ENCODE results near the gene PCMTD2.
A peak's percentile ranks its signal among the peaks of the same experiment; 100 is the strongest.

PCMTD2 gene

DNA sequence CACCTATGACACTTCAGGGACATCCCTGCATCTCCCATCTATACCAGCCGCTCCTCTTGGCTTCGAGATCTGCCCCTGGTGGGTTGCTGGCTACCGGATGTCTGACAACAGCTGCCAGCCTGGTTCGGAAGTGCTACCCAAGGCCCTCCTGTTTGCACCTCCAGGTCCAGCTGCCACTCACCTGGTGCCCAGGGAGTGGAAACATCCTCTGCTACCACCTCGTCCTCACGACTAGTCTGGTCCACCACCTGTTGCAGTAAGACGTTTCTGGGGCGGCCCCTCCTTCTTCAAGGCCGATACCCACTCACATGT lies 8.3 kb upstream of the PCMTD2 start:
- peak overlapping the region; percentile 2; the same call in 1 of the 2 replicates for H3K27ac ChIP-seq
- TF ChIP-seq, protein P1, sequence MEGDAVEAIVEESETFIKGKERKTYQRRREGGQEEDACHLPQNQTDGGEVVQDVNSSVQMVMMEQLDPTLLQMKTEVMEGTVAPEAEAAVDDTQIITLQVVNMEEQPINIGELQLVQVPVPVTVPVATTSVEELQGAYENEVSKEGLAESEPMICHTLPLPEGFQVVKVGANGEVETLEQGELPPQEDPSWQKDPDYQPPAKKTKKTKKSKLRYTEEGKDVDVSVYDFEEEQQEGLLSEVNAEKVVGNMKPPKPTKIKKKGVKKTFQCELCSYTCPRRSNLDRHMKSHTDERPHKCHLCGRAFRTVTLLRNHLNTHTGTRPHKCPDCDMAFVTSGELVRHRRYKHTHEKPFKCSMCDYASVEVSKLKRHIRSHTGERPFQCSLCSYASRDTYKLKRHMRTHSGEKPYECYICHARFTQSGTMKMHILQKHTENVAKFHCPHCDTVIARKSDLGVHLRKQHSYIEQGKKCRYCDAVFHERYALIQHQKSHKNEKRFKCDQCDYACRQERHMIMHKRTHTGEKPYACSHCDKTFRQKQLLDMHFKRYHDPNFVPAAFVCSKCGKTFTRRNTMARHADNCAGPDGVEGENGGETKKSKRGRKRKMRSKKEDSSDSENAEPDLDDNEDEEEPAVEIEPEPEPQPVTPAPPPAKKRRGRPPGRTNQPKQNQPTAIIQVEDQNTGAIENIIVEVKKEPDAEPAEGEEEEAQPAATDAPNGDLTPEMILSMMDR (conservative IDR thresholded peaks at IDR 0.05): no peak

DNA sequence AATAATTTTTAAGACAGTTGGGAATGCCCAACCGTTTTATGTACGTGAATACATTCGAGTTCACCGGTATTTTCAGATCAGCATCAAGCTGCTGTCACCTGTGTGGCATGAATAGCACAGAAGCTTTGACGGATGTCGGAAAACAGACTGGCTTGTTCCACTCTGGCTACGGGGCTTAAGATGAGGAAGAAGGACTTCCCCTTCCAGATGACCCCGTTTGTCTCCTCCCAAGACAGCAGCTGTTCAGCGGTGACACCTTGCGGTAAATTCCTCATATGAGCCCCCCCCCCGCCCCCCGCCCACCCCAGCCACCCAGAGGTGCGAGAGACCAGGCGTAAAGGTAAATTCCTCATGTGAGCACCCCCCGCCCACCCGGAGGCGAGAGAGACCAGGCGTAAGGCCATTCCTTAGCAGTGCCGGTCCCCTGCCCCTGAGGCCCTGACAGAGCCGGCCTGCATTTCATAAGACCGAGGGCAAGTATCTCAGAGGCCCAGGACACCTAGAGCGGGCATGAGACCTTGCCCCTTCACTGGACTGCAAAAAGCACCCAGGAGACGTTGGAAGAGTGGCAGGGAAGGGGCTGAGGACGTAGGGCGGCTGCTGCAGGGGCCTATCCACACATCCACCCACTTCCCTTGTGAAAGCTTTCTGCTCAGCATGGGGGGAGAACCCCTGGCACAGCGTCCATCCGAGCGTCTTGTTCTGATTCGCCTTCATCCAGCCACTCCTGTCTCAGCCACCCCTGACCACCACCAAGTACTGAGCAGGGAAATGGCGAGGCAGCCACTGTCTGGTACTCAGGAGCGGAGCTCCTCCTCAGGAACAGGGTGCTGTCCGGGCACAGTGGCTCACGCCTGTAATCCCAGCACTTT lies 7.3 kb upstream of the PCMTD2 start:
- peak overlapping the region; percentile 73 for H3K27ac ChIP-seq
- TF ChIP-seq, protein P1 (conservative IDR thresholded peaks at IDR 0.05): no peak

DNA sequence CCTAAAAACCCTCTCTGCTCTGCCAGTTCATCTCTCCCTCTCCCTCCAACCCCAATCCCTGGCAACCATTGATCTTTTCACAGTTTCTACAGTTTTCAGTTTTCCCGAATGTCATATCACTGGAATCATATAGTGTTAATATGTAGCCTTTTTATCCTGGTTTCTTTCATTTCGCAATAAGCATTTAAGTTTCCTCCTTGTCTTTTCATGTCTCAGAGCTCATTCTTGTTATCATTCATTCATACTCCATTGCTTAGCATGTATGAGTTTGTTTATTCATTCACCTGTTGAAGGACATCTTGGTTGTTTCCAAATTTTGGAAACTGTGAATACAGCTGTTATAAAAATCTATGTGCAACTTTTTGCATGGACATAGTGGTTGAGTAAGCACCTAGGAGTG lies 5.5 kb upstream of the PCMTD2 start:
- TF ChIP-seq, protein P1 (conservative IDR thresholded peaks at IDR 0.05): no peak
- peak overlapping the region; percentile 73 for H3K27ac ChIP-seq

DNA sequence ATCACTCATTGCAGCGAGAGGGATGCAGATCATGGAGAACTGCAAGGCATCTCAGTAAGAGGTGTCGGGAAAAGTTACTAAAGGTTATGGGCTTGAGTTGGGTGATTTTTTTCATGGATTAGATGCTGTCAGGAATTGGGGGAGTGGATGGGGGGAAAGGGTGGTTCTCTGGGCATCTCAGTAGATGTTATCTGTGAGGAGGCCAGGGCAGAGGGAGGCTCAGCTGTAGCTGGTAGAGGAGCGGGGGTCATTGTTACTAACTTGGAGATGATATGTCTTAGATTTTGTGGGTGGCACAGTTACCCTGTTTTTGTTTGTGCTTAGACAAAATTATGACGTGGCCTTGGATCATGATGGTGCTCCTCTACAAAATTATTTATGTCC lies 2.6 kb upstream of the PCMTD2 start:
- peak overlapping the region; percentile 73; the same call in 1 of the 2 replicates for H3K27ac ChIP-seq
- TF ChIP-seq, protein P1 (conservative IDR thresholded peaks at IDR 0.05): no peak

DNA sequence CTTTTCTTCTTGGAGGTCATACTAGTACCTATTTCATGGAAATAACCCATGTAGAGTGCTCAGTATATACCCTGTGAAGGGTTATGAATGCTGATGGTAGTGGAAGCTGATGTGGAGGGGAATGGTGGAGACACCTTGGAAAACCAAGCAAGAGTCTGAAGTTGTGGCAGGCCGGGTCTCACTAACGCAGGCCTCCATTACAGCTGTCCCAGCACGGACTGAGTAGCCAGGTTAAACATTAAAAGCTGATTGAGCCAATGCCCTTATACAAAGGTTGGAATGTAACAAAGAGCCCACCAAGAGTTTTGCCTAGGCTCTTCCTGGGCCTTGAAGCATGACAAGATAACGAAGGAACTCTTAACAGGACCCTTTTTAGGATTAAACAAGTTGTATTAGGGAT lies 2.1 kb upstream of the PCMTD2 start:
- H3K27ac ChIP-seq: no peak overlapping the region; the same call in 1 of the 2 replicates
- TF ChIP-seq, protein P1 (conservative IDR thresholded peaks at IDR 0.05): no peak

DNA sequence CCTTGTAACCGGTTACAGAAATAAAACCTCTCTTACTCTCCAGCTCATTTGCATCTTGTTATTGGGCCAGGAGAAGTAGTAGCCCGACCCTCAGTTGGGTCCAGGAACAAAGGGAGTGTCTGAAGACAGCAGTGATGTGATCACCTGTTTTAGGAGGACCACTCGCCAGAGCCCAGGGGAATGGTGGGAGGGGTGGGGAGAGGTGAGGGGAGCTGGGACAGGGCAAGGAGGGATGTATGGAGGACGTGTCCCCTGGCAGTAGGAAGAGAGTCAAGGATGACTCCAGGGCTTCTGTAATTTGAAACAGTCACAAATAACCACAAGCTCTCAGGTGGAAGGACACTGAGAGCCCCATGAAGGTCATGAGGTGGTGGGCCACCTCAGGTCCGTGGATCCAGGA lies 1.4 kb upstream of the PCMTD2 start:
- TF ChIP-seq, protein P1 (conservative IDR thresholded peaks at IDR 0.05): no peak
- peak overlapping the region; percentile 96 for H3K27ac ChIP-seq

DNA sequence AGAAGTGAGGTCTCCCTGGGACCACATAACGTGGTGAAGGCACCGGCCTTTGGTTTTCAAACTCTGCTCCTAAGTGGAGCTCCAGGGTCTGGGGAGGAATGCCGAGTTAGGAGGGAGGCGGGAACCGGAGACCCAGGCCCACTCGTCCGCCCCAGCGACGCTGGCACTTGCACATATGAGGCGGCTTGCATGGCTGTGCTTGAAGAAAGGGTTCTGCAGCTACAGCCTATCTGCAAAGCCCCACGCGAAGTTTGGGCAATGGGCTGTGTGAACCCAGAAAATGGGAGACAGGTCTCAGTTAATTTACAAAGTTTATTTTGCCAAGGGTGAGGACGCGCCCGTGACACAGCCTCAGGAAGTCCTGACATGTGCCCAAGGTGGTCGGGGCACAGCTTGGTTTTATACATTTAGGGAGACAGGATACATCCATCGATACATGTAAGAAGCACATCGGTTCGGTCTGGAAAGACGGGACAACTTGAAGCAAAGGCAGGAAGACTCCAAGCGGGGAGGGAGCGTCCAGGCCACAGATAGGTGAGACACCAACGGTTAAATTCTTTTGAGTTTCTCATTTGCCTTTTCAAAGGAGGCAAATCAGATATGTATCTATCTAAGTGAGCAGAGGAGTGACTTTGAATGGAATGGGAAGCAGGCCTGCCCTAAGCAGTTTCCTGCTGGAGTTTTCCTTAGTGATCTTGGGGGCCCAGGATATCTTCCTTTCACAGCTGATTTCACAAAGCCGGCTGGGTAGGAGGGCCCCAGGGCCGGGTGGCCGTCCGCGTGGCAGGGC lies 782 bp upstream of the PCMTD2 start:
- TF ChIP-seq, protein P1 (conservative IDR thresholded peaks at IDR 0.05): no peak
- peak overlapping the region; percentile 96 for H3K27ac ChIP-seq
